Measurements from ENCODE around the gene DCST1.

- TF ChIP-seq FOXK2 (IDR thresholded peaks at IDR 0.05) (no peak), ZNF384 (IDR thresholded peaks at IDR 0.05) (no peak), SUZ12 (IDR thresholded peaks at IDR 0.05) (no peak), NFRKB (IDR thresholded peaks at IDR 0.05) (no peak)
Measured at GRCh38 chr1:155075535-155075934, 41.9 kb downstream of the DCST1 start.

Data from HEK293T (cell line).